Bone marrow (tissue), 2 donors: ENCODE results near the gene LPCAT1.
"Not testable (repeated sequence)": the region's sequence is repeated elsewhere in the genome, so short reads cannot be mapped to it uniquely, and the experiment has no call there.

Experiments
- DNase-seq, 2 donors: peaks; one replicate each; lab custom pipeline; 2025; lab: John Stamatoyannopoulos, UW

The LPCAT1 gene

DNA sequence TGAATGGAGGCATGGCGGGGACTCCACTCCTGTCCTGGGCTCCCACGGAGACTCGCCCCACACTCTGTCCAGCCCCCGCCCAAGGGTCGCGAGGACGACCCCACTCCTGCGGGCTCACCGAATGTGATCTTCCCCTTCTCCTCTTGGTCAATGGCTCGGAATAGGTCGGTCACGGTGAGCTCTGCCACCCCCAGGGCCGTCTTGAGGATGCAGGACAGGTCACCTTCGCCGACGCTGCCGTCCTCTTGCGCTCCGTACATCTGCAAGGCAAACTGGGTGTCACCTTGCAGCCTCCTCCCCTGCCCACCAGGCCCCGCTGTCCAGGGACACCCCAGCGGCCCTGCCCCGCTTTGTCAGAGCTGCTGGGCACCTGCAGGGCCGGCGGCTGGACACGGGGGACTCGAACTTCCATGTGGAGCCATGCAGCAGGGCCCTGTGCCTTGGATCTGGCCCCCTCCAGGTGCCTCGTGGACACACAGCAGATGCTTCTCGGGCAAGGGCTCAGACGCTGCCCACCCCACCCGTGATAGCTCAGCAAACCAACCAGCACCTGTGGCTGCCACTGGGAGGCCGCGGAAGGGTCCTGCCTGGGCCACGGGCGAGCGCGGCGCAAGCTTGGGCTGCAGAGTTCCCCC, 57.0 kb downstream of the LPCAT1 start:
- DNase-seq: no peak

- DNase-seq: no peak
These were observed 57.7 kb downstream of the LPCAT1 start for GRCh38 chr5:1465966-1466471.

GRCh38 chr5:1465117-1465516, 58.6 kb downstream of the LPCAT1 start:
- no peak for DNase-seq

- DNase-seq: no peak
These were observed 59.2 kb downstream of the LPCAT1 start for GRCh38 chr5:1464511-1464910.

GRCh38 chr5:1464096-1464446, 59.7 kb downstream of the LPCAT1 start:
- DNase-seq: no peak

- DNase-seq: no peak
These were observed 60.2 kb downstream of the LPCAT1 start for GRCh38 chr5:1463326-1464095.

DNA sequence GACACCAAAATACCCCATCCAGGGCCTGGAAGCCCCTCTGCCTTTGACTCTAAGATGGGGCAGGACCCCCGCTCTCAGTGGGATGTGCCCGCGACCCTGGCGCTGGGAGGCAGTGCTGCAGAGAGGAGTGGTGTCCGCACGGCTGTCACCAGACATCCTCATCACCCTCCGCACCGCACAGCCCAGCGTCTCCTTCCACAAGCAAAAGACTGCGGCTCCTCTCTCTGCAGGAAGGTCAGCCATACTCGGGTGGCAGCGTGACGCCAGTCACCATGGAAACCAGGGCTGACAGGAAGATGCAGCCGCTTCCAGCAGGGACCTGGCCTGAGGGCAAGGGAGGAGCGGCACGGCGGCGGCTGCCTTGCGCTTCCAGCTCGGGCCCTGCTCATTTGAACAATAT, 61.4 kb downstream of the LPCAT1 start:
- no peak for DNase-seq

DNA sequence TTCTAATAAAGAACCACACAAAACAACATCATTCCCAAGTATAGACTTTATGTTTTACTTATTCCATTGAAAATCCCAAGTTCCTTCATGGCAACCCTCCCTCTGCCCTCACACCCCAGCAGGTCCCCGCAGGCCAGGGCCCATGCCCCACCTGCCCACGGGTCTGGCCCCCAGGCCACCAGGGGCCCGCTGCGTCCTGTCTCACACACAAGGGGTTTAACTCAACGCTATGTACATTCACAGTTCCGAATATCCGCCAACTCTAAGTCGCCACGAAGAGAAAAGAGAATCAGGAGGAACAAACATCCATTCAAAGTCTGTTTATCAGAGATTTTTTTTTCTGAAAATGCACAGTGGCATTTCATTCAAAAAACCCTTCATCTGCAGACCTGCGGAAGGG, 62.4 kb downstream of the LPCAT1 start:
- no peak for DNase-seq

- no peak for DNase-seq
These were observed 63.6 kb downstream of the LPCAT1 start for GRCh38 chr5:1460054-1460682.

GRCh38 chr5:1459435-1459834, 64.3 kb downstream of the LPCAT1 start:
- not testable (repeated sequence) for DNase-seq

DNA sequence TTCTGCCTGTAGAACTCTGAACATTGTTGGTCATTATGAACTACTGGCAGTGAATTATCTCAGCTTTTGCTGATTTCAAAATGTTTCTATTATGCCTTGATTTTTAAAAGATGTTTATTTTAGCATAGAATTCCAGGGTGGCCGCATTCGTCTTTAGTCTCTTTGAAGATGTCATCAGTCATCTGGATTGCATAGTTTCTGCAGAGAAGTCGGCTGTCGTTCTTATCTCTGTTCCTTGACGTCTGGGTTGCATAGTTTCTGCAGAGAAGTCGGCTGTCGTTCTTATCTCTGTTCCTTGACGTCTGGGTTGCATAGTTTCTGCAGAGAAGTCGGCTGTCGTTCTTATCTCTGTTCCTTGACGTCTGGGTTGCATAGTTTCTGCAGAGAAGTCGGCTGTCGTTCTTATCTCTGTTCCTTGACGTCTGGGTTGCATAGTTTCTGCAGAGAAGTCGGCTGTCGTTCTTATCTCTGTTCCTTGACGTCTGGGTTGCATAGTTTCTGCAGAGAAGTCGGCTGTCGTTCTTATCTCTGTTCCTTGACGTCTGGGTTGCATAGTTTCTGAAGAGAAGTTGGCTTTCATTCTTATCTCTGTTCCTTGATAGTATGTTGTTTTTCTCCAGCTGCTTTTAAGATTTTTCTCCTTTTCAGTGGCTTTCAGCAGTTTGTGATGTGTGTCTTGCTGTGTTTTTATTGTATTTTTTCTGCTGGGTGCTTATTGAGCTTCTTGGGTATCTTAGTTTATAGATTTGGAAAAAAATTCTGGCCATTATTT, 67.5 kb downstream of the LPCAT1 start:
- DNase-seq: not testable (repeated sequence)

GRCh38 chr5:1453613-1454012, 70.1 kb downstream of the LPCAT1 start:
- DNase-seq: no peak

- DNase-seq: no peak
These were observed 74.6 kb downstream of the LPCAT1 start for GRCh38 chr5:1449081-1449630.

DNA sequence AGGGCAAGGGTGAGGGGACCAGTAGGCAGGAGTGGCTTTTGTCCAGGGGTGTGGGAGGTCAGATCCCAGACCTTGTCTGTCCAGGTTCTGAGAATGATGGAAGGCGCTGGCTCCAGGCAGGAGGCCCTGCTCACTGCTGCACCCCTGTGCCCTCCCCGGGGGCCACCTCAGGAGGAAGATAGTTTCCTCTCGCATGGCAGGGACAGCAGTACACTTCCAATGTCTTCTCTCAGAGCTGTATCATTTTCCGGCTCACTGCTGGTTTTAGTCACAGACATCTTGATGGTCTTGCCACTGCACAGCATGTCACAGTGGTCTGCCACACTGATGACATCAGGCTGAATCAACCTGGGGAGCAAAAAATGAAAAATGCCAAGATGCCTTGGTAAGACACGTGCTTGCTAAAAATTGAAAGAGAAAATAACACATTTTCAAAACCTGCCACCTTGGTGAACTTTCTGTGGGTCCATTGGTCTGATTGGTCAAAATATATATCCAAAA, 75.2 kb downstream of the LPCAT1 start:
- no peak for DNase-seq

- no peak for DNase-seq
These were observed 75.9 kb downstream of the LPCAT1 start for GRCh38 chr5:1447671-1448361.

GRCh38 chr5:1446602-1447343, 77.0 kb downstream of the LPCAT1 start:
- no peak for DNase-seq

DNA sequence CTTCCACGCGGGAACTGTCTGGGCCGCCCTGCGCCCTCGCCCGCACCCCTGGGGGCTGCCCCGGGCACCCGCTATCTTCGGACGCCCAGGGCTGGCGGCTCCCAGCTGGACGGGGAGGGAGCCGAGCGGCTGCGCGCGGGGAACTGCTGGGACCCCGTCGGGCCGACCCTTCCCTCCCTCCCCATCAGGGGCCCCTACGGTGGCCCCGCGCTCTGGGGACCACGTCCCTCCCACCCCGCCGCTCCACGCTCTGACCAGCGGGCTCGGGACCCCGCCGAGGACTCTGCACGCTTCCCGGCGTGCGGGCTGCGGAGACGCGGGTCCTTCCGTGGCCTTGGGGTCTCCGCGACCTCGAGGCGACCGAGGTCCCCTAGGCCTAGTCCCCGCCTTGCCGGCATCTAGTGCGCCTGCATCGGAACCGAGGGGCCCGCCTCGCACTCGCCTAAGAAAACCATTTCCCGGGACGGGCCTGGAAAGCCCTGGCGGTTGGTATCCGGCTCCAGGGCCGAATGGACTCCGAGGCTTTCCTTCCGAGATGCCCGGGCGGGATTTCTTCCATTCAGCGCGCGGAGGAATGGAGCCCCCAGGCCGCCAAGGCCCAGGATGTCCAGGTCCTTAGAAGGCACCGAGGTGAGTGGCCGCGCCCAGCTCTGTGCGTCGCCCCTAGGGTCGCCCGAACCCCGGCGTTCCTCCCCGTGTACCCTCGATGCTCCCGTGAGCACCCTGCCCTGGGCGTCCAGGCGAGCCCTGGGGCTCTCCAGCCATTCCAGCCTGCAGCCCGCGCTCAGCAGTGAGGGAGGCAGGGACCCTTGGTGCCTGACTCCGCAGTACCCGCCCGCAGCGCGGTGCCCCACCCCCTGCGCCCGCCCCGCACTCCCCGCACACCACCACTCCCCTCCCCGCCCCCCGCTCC, 77.8 kb downstream of the LPCAT1 start:
- DNase-seq: no peak

- DNase-seq: no peak
These were observed 78.5 kb downstream of the LPCAT1 start, which contains the start of gene SLC6A3 for GRCh38 chr5:1445313-1445688. SLC6A3 (minus strand) TSS chr5:1445440; CDS start chr5:1443197, 2,243 bp downstream.
